ENCODE measurements around the gene EPB41L2. TPM values are rescaled to one million over a fixed set of nuclear protein-coding genes. Genes with fewer than 3 reads are reported as not detected.

Gene EPB41L2
- total RNA-seq, 2 donors from 2014 or later = 160 to 189 TPM

DNA sequence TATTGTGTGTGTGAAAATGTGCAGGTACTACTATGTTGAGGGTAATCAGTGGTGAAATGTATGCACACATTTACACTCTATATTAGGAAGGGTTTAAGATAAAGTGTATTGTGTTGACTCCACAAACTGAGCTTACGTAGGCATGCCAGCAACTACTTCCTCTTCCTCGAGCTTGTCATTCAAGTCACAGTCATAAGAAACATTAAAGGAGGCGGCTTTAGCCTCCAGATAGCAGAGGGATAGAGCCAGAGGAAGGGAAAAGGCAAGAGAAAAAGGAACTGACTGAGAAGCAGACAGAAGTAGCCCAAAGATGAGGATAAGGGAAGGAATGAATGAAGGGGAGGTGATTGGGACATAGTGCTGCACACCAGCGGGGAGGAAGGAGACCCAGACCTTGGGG is 180.7 kb downstream of the EPB41L2 start:
- Mint-ChIP-seq H3K36me3 (ENCODE audit: low read depth) (peaks cover 25% of the 10 kb centered on the region), H3K27me3 (ENCODE audit: insufficient read depth) (no peaks in the 10 kb centered on the region), H3K4me1 (peaks cover 2% of the 10 kb centered on the region), H3K4me3 (no peak overlapping the region), H3K27ac (no peak overlapping the region), H3K9me3 (no peaks in the 10 kb centered on the region)
- TF ChIP-seq, protein P1, sequence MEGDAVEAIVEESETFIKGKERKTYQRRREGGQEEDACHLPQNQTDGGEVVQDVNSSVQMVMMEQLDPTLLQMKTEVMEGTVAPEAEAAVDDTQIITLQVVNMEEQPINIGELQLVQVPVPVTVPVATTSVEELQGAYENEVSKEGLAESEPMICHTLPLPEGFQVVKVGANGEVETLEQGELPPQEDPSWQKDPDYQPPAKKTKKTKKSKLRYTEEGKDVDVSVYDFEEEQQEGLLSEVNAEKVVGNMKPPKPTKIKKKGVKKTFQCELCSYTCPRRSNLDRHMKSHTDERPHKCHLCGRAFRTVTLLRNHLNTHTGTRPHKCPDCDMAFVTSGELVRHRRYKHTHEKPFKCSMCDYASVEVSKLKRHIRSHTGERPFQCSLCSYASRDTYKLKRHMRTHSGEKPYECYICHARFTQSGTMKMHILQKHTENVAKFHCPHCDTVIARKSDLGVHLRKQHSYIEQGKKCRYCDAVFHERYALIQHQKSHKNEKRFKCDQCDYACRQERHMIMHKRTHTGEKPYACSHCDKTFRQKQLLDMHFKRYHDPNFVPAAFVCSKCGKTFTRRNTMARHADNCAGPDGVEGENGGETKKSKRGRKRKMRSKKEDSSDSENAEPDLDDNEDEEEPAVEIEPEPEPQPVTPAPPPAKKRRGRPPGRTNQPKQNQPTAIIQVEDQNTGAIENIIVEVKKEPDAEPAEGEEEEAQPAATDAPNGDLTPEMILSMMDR (conservative IDR thresholded peaks at IDR 0.05) = no peak
- peaks cover 47% of the 10 kb centered on the region for H3K36me3 ChIP-seq (ENCODE audit: control insufficient read depth, insufficient read depth, low read length)
- H3K27me3 ChIP-seq (ENCODE audit: control insufficient read depth, insufficient read depth, low read length, poor library complexity, severe bottlenecking) = no peaks in the 10 kb centered on the region
- H3K9me3 ChIP-seq (ENCODE audit: control insufficient read depth, low read length) = no peaks in the 10 kb centered on the region
- no peak overlapping the region for H3K27ac ChIP-seq (ENCODE audit: low read depth, low read length)
- no peak for DNase-seq
- H3K4me1 ChIP-seq (ENCODE audit: control insufficient read depth, insufficient read depth, low read length) = no peaks in the 10 kb centered on the region
- H3K4me3 ChIP-seq (ENCODE audit: low read length) = no peak overlapping the region
- WGBS, 2 experiments (ENCODE audit: insufficient coverage in 1 of 2, insufficient read length in 1 of 2) = 94 to 95% methylated on average over 4 of the region's 4 CpGs
- no peak overlapping the region for H3K9ac ChIP-seq (ENCODE audit: extremely low read depth, low read length, poor library complexity, severe bottlenecking)

DNA sequence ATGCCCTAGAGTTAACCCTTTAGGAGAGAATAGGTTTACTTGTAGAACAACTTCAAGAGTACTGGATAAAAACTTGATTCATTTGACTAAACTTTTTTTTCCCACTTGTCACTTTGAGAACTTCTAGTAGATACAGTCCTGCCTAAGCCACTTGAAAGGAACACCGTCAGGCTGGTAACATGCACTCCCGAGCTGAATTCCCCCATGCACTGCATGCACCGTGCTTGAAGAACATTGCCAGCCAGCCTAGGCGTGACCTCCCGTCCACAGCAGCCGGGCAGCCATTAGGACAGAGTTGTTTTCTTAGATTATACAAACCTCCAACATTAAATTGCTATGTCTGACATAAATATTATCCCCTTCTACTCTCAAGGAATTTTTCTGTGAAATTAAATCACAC is 183.2 kb downstream of the EPB41L2 start:
- DNase-seq = no peak
- Mint-ChIP-seq H3K27ac (no peak overlapping the region), H3K4me1 (no peaks in the 10 kb centered on the region), H3K27me3 (ENCODE audit: insufficient read depth) (no peaks in the 10 kb centered on the region), H3K36me3 (ENCODE audit: low read depth) (peaks cover 27% of the 10 kb centered on the region), H3K4me3 (no peak overlapping the region), H3K9me3 (no peaks in the 10 kb centered on the region)
- H3K9me3 ChIP-seq (ENCODE audit: control insufficient read depth, low read length) = no peaks in the 10 kb centered on the region
- no peak overlapping the region for H3K9ac ChIP-seq (ENCODE audit: extremely low read depth, low read length, poor library complexity, severe bottlenecking)
- peaks cover 56% of the 10 kb centered on the region for H3K36me3 ChIP-seq (ENCODE audit: control insufficient read depth, insufficient read depth, low read length)
- H3K27me3 ChIP-seq (ENCODE audit: control insufficient read depth, insufficient read depth, low read length, poor library complexity, severe bottlenecking) = no peaks in the 10 kb centered on the region
- no peak overlapping the region for H3K27ac ChIP-seq (ENCODE audit: low read depth, low read length)
- no peaks in the 10 kb centered on the region for H3K4me1 ChIP-seq (ENCODE audit: control insufficient read depth, insufficient read depth, low read length)
- TF ChIP-seq, protein P1 (conservative IDR thresholded peaks at IDR 0.05) = no peak
- WGBS, 2 experiments (ENCODE audit: insufficient coverage in 1 of 2, insufficient read length in 1 of 2) = 97 to 100% methylated on average over 3 to 6 of the region's 6 CpGs
- H3K4me3 ChIP-seq (ENCODE audit: low read length) = no peak overlapping the region

DNA sequence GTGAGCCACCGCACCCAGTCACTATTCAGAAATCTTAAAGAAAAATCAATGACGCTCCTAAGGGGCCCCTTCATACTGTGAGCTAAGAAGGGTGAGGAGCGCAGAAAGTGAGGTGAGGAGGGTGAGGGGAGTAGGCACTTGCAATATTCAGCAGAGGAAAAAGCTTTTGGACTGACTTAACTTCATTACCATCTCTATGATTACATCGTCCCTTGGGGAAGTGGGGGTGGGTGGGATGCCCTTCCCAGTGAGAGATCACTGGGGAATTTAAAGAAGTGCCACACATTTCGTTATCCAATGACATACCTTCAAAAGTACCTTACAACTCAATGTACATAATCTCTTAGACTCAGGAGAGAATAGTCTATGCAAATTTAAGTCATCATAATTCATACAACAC is 189.3 kb downstream of the EPB41L2 start:
- H3K27me3 ChIP-seq (ENCODE audit: control insufficient read depth, insufficient read depth, low read length, poor library complexity, severe bottlenecking) = no peaks in the 10 kb centered on the region
- DNase-seq = no peak
- no peaks in the 10 kb centered on the region for H3K9me3 Mint-ChIP-seq
- no peak overlapping the region for H3K4me3 Mint-ChIP-seq
- TF ChIP-seq, protein P1 (conservative IDR thresholded peaks at IDR 0.05) = no peak
- H3K9me3 ChIP-seq (ENCODE audit: control insufficient read depth, low read length) = no peaks in the 10 kb centered on the region
- H3K27me3 Mint-ChIP-seq (ENCODE audit: insufficient read depth) = no peaks in the 10 kb centered on the region
- no peak overlapping the region for H3K27ac ChIP-seq (ENCODE audit: low read depth, low read length)
- WGBS, 2 experiments (ENCODE audit: insufficient coverage in 1 of 2, insufficient read length in 1 of 2) = 80 to 96% methylated on average over 2 to 5 of the region's 5 CpGs
- H3K4me1 ChIP-seq (ENCODE audit: control insufficient read depth, insufficient read depth, low read length) = no peaks in the 10 kb centered on the region
- no peak overlapping the region for H3K9ac ChIP-seq (ENCODE audit: extremely low read depth, low read length, poor library complexity, severe bottlenecking)
- peaks cover 10% of the 10 kb centered on the region for H3K36me3 Mint-ChIP-seq (ENCODE audit: low read depth)
- H3K27ac Mint-ChIP-seq = no peak overlapping the region
- peaks cover 2% of the 10 kb centered on the region for H3K4me1 Mint-ChIP-seq
- H3K4me3 ChIP-seq (ENCODE audit: low read length) = no peak overlapping the region
- peaks cover 28% of the 10 kb centered on the region for H3K36me3 ChIP-seq (ENCODE audit: control insufficient read depth, insufficient read depth, low read length)

Measured in endodermal cell (in vitro differentiated cells).